NCI-H1436 treated with DMSO at 0.1 percent for 48 hours (cell line): ENCODE measurements around the gene ZNF207.
"Not testable (repeated sequence)": the region's sequence is repeated elsewhere in the genome, so short reads cannot be mapped to it uniquely, and the experiment has no call there.

Source experiments
- DNase-seq: peaks from one replicate; lab custom pipeline; 2025; lab: John Stamatoyannopoulos, UW

Gene ZNF207

GRCh38 chr17:32388128-32388527 is 38.2 kb downstream of the ZNF207 start:
- not testable (repeated sequence) for DNase-seq

DNA sequence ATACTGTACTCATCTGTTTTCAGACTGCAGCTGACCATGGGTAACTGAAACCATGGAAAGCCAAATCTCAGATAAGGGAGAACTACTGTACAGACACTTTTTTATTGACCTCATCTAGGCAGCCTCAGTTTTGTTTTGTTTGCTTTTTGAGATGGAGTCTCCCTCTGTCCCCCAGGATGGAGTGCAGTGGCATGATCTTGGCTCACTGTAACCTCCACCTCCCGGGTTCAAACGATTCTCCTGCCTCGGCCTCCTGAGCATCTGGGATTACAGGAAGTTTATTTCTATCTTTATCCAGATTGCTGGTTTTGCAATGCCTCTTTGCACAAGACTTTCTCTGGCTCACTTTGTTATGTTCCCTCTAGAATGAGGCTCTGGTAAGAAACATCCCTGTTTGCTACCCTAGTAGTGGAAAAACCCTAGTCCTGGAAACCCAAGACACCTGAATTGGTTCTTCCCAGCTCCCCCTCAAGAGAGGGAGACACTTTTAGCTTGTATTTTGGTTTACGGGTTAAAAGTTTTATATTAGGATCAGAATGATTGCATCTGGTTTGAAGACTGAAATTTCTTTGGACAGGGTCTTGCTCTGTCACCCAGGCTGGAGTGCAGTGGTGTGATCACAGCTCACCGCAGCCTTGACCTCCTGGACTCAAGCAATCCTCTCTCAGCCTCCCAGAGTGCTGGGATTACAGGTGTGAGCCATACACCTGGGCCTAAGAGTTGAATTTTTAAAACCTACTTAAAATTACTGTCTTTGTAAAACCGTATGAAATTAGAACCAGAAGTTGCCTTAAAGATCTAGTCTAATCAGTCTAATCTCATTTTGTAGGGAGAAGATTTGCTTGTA is 38.9 kb downstream of the ZNF207 start:
- DNase-seq, result no peak

DNA sequence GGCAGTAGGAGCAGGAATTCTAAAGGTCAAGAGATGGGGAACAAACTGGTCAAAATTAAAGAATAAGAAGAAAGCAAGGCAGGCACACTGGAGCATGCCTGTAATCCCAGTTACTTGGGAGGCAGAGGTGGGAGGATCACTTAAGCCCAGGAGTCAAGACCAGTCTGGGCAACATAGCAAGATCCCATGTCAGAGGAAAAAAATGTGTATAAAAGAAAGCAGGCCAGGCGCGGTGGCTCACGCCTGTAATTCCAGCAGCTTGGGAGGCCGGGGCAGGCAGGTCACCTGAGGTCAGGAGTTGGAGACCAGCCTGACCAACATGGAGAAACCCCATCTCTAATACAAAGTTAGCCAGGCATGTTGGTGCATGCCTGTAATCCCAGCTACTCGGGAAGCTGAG is 43.9 kb downstream of the ZNF207 start:
- DNase-seq, result no peak

- no peak for DNase-seq
Observed at GRCh38 chr17:32396343-32396742, 46.4 kb downstream of the ZNF207 start.

DNA sequence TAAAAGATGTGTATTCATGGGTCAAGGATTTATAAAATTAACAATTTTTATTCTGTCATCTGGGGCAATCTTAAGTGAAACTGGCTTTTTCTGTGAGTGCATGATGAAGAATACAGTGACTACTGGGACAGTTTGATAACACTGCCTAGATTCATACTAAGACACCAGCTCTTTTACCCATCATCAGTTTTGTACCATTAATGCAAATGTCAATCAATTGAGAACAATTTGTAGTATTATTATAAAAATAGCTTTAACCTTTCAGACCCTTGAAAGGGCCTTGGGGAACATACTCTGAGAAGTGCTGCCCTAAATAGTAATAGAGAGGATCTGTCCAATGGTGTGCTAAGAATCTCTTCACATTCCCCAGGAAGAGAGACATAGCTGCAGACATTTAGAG is 49.0 kb downstream of the ZNF207 start:
- DNase-seq, result no peak

DNA sequence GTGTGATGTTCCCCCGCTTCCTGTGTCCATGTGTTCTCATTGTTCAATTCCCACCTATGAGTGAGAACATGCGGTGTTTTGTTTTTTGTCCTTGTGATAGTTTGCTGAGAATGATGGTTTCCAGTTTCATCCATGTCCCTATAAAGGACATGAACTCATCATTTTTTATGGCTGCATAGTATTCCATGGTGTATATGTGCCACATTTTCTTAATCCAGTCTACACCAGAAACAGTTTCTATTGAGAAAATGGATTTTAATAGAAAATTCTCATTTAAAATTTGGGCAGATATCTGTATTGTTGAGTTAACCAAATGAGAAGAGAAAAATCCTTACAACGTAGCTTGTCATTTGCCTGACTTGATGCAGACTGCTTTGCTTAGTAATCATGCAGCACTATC is 60.1 kb downstream of the ZNF207 start:
- not testable (repeated sequence) for DNase-seq

DNA sequence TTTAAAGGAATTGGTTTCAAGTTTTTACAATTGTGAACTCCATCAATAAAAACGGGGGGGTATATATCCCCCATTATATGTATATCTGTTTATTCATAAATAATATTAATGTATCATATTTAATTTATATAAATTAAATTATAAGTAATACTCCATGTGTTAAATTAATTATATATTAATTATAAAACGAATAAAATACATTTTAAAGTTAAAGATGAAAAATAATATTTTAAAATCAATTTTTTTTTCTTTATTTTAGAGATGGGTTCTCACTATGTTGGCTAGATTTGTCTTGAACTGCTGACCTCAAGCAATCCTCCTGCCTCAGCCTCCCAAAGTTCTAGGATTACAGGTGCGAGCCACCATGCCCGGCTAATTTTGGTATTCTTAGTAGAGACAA is 76.9 kb downstream of the ZNF207 start:
- no peak for DNase-seq

DNA sequence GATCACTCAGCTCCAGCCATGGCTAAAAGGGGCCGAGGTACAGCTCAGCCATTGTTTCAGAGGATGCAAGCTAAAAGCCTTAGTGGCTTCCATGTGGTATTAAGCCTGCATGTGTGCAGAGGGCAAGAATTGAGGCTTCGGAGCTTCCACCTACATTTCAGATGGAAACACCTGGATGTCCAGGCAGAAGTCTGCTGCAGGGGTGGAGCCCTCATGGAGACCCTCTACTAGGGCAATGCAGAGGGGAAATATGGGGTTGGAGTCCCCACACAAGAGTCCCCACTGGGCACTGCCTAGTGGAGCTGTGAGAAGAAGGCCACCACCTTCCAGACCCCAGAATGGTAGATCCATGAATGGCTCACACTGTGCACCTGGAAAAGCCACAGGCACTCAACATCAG is 79.6 kb downstream of the ZNF207 start:
- DNase-seq, result no peak
